Colonic mucosa (tissue), 4 donors: ENCODE measurements around the gene ANKRD34C. TPM values are rescaled to one million over a fixed set of nuclear protein-coding genes. Genes with fewer than 3 reads are reported as not detected.

Experiments used
- DNase-seq: peaks from one replicate; pipeline ENCODE4 v3.0.0-alpha.2; 2020
- H3K27ac ChIP-seq: fragments of 200-600 bp; one replicate; pipeline ENCODE4 v1.8.0; 2021
- H3K27me3 ChIP-seq: fragments of 200-600 bp; one replicate; pipeline ENCODE4 v1.8.0; 2021
- H3K36me3 ChIP-seq: fragments of 200-600 bp; one replicate; pipeline ENCODE4 v1.8.0; 2021
- H3K4me1 ChIP-seq: fragments of 200-600 bp; one replicate; pipeline ENCODE4 v1.8.0; 2021; ENCODE audit warnings: mild to moderate bottlenecking
- H3K4me3 ChIP-seq: fragments of 200-600 bp; one replicate; pipeline ENCODE4 v1.8.0; 2021
- H3K9ac ChIP-seq, 2 donors: one replicate each; pipeline ENCODE4 v1.7.0; 2013; ENCODE audit warnings: control low read depth in 2 of 2, low read depth in 2 of 2, low read length in 2 of 2
- H3K9me3 ChIP-seq: fragments of 200-600 bp; one replicate; pipeline ENCODE4 v1.8.0; 2021
- CTCF ChIP-seq: fragments of 200-600 bp; IDR thresholded peaks from one replicate; pipeline ENCODE4 v1.8.0; 2022; ENCODE audit warnings: antibody characterized with exemption, mild to moderate bottlenecking
- intact Hi-C: fragments of 100-400 bp; cut with DNase I; formaldehyde crosslinking; loops from one replicate; pipeline ENCODE4 v1.14.1; 2022
- total RNA-seq, 2 donors: library from RNA; stranded (reverse); fragmentation: NEBNext Ultra II Directional in 1 of 2; extraction: Animal tissue kit (Norgen Biotek cat#: 25700) in 1 of 2; gene quantifications; one replicate each; pipeline ENCODE4 v1.2.1, GENCODE V29; 2021
- donor health status: healthy.
- donor health status: DM: no; HTN: no; CAD: no.
- donor health status: DM: no; HTN: no; CAD: no.

The ANKRD34C gene
- total RNA-seq, result not detected

- H3K9me3 ChIP-seq, result no peaks in the 10 kb centered on the region
- H3K27ac ChIP-seq, result no peak within 1 kb of the TSS
- H3K4me3 ChIP-seq, result no peak within 1 kb of the TSS
- no peak for DNase-seq
- no peak for TF ChIP-seq CTCF
- peaks cover 15% of the 10 kb centered on the region for H3K27me3 ChIP-seq
- H3K36me3 ChIP-seq, result no peaks in the 10 kb centered on the region
- H3K9ac ChIP-seq, result no peak within 1 kb of the TSS
- intact Hi-C loops, result no loop called here
- H3K4me1 ChIP-seq, result no peaks in the 10 kb centered on the region
Observed at GRCh38 chr15:79282371-79283251, at the start of gene ANKRD34C. Gene ANKRD34C, plus strand, starts transcription at chr15:79282722. Its CDS starts 10,563 bp downstream, at chr15:79293285.

- DNase-seq, result no peak
- H3K4me1 ChIP-seq, result no peaks in the 10 kb centered on the region
- H3K9me3 ChIP-seq, result no peaks in the 10 kb centered on the region
- intact Hi-C loops, result no loop called here
- H3K27ac ChIP-seq, result no peak overlapping the region
- H3K36me3 ChIP-seq, result no peaks in the 10 kb centered on the region
- H3K27me3 ChIP-seq, result no peaks in the 10 kb centered on the region
- TF ChIP-seq CTCF, result no peak
- H3K9ac ChIP-seq, result no peak overlapping the region
- H3K4me3 ChIP-seq, result no peak overlapping the region
Observed at GRCh38 chr15:79233236-79233635, 49.3 kb upstream of the ANKRD34C start.

GRCh38 chr15:79240036-79240435 is 42.5 kb upstream of the ANKRD34C start:
- H3K9me3 ChIP-seq, result no peaks in the 10 kb centered on the region
- DNase-seq, result no peak
- no peak for TF ChIP-seq CTCF
- no peak overlapping the region for H3K27ac ChIP-seq
- no peak overlapping the region for H3K4me3 ChIP-seq
- no peaks in the 10 kb centered on the region for H3K36me3 ChIP-seq
- H3K4me1 ChIP-seq, result no peaks in the 10 kb centered on the region
- intact Hi-C loops, result no loop called here
- no peaks in the 10 kb centered on the region for H3K27me3 ChIP-seq
- no peak overlapping the region for H3K9ac ChIP-seq

- no peak for TF ChIP-seq CTCF
- no peaks in the 10 kb centered on the region for H3K36me3 ChIP-seq
- no peaks in the 10 kb centered on the region for H3K4me1 ChIP-seq
- no peak overlapping the region for H3K9ac ChIP-seq
- H3K4me3 ChIP-seq, result no peak overlapping the region
- no peaks in the 10 kb centered on the region for H3K27me3 ChIP-seq
- intact Hi-C loops, result no loop called here
- H3K27ac ChIP-seq, result no peak overlapping the region
- H3K9me3 ChIP-seq, result no peaks in the 10 kb centered on the region
- DNase-seq, result no peak
Observed at GRCh38 chr15:79243723-79244122, 38.8 kb upstream of the ANKRD34C start.

GRCh38 chr15:79244876-79245275 is 37.6 kb upstream of the ANKRD34C start:
- no peak overlapping the region for H3K4me3 ChIP-seq
- no peak overlapping the region for H3K27ac ChIP-seq
- H3K27me3 ChIP-seq, result no peaks in the 10 kb centered on the region
- TF ChIP-seq CTCF, result no peak
- H3K9me3 ChIP-seq, result no peaks in the 10 kb centered on the region
- H3K36me3 ChIP-seq, result no peaks in the 10 kb centered on the region
- no peak for DNase-seq
- intact Hi-C loops, result no loop called here
- H3K4me1 ChIP-seq, result no peaks in the 10 kb centered on the region
- H3K9ac ChIP-seq, result no peak overlapping the region
